ENCODE data around the gene TBC1D8.
"Not testable (repeated sequence)": the region's sequence is repeated elsewhere in the genome, so short reads cannot be mapped to it uniquely, and the experiment has no call there.

Gene TBC1D8

DNA sequence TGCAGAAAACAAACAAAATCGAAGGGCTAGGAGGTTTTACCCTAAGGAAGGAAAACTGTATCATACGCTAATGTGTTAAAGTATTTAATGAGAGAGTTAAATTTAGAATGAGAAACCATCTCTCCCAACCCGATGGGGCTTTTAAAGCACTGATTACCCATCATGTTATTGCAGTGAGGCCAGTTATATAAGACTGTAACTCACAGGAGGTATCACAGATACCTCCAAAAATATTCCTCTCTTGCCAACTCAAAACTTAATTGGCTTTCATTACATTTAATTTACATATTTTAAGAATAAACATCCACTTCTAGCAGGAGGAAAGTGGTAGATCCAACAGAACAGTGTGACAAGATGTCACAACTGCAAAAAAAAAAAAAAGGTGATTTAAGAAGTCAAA, 92.8 kb downstream of the TBC1D8 start:
- DNase-seq: no peak

- DNase-seq: no peak
Measured at GRCh38 chr2:101057051-101057933, 93.9 kb downstream of the TBC1D8 start.

- DNase-seq: no peak
Measured at GRCh38 chr2:101053117-101053516, 98.1 kb downstream of the TBC1D8 start.

DNA sequence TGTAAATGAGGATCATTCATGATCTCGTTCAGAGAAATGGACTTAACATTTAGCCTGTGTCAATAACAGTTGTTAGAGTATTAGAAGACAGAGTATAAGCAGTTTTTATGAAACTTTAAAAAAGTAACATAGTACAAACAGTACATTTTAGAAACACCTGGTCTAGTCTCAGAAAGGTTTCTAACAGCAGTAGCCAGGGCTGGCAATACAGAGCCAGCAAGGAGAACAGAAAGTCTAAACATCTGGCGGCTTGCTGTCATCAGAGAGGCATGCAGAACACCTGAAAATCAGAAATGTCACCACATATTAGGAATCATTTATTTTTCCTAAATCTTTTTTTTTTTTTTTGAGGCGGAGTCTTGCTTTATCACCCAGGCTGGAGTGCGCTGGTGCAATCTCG, 99.0 kb downstream of the TBC1D8 start:
- DNase-seq: no peak

DNA sequence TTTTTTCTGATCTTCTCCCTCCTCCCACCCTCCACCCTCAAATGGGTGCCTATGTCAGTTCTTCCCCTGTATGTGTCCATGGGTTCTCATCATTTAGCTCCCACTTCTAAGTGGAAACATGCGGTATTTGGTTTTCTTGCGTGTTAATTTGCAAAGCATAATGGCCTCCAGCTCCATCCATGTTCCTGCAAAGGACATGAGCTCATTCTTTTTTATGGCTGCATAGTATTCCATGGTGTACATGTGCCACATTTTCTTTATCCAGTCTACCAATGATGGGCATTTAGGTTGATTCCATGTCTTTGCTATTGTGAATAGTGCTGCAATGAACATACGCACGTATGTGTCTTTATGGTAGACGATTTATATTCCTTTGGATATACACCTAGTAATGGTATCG, 100.3 kb downstream of the TBC1D8 start:
- not testable (repeated sequence) for DNase-seq

GRCh38 chr2:101048756-101049155, 102.4 kb downstream of the TBC1D8 start:
- DNase-seq: no peak

- DNase-seq: no peak
Measured at GRCh38 chr2:101047774-101048173, 103.4 kb downstream of the TBC1D8 start.

- no peak for DNase-seq
Measured at GRCh38 chr2:101047075-101047766, 104.0 kb downstream of the TBC1D8 start.

- DNase-seq: no peak
Measured at GRCh38 chr2:101045330-101045729, 105.9 kb downstream of the TBC1D8 start.

GRCh38 chr2:101041413-101041812, 109.8 kb downstream of the TBC1D8 start:
- DNase-seq: peak; percentile 72

DNA sequence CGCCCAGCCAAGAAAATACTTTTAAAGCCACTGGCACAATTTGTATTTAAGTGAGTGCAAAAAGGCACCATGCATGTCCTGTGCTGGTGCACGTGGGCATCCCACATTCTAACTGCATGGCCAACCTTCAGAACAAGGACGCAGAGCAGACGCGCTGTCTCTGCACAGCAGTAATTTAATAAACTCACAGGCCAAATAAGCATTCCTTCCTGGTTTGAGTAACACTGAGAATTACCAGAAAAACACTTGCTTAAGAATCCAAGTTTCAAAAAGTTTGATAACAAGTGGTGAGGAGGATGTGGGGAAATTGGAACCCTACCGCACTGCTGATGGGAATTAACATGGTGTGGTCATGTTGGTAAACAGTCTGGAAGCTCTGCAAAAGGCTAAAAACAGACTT, 110.4 kb downstream of the TBC1D8 start:
- DNase-seq: no peak

DNA sequence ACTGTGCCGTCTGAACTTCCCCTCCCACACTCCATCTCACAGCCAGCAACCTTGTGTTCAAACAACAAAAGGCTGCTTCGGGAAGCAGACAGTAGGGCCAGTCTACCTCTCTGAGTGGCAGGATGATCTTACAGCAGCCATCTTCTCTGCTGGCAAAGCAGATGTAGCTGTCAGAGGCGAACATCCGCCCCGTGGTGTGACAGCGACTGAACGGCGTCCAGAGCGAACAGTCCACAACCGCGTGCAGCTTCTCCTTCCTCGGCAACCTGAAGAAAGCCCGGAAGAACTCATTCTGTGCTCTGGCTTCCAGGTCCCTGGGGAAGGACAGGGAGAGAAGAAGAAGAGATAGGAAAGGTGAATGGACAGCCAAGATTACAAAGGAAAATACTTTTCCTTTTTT, 111.1 kb downstream of the TBC1D8 start:
- no peak for DNase-seq

GRCh38 chr2:101038455-101039255, 112.5 kb downstream of the TBC1D8 start:
- peak; percentile 53 for DNase-seq

DNA sequence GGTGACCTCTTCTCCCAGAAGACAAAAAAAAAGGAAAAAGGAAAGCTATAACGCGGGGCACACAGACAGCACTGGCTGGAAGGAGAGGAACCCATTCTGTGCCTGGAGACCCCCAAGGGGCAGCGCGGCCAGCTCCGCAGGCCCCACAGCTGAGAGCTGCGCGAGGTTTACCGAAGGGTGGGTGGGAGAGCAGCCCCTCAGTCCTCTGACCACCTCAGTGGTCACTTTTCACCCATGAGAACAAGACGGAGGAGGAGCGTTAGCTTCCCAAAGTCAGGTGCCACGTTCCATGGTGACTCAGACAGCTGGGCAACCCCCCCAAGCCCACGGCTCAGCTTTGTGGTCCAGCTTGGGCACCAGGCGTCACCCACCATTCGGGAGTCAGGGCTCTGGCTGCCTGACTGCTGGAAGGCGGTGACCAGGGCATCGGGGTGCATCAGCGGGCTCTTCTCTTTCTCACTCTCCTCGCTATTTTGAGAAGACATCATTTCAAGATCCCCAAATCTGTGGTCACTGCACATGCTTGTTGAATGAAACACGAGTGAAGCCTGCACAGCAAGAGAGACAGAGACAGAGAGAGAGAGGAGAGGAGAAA, 113.9 kb downstream of the TBC1D8 start:
- DNase-seq: no peak

- DNase-seq: peak; percentile 65
Measured at GRCh38 chr2:101036562-101036961, 114.6 kb downstream of the TBC1D8 start.

GRCh38 chr2:101032084-101032776, 119.0 kb downstream of the TBC1D8 start:
- DNase-seq: no peak

DNA sequence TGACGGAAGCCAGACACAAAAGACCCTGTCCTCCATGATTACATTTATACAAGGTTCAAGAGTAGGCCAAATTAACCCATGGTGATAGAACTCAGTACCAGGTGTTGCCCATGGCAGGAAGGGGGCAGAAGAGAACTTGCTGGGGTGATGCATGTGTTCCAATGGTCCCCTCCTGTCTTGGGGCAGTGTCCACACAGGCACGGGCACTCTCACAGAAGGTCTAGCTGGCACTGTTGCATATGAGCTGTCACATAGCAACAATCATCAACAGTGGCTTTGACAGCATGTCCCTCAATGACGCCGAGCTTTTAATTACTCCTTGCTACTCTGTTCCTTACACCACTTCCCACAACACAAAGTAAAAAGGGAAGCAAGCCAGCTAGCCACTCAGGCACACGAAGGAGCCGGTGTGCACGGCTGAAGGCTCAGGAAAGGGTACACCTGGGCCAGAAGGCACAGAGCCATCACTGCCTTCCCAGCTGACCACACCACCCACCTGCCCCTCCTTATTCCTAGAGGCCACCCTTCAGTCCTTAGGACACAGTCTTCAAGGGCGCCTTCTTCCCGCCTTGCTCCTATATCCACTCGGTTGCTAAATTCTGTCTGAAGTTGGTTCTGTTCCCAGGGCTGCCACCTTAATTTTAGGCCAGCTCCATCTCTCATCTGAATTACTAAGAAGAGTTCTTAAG, 120.2 kb downstream of the TBC1D8 start:
- no peak for DNase-seq

GRCh38 chr2:101027852-101028251, 123.3 kb downstream of the TBC1D8 start:
- no peak for DNase-seq

DNA sequence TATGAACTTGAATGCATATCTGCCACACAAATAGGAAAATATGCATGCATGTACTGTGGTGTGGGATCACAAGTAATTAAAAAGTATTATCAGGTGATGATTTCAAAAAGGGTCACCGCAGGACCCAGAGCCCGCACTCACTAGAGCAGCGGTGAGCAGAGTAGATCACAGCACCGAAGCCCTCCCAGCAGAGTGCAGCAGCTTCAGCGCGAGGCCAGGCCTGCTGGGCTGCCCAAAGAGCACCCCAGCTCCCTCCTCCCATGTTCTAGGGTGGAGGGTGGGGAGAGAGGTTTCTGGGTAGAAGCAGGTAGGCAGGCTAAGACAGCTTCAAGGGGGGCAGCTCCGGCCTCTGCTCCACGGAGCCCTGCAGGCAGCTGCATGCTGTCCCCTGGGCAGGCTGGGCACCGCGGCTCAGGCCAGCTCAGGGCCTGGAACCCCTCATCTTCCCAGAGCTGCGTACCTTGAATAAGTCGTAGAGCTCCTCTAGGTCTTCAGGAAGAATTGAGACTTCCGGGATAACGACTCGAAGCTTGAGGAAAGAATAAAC, 124.2 kb downstream of the TBC1D8 start:
- DNase-seq: no peak

DNA sequence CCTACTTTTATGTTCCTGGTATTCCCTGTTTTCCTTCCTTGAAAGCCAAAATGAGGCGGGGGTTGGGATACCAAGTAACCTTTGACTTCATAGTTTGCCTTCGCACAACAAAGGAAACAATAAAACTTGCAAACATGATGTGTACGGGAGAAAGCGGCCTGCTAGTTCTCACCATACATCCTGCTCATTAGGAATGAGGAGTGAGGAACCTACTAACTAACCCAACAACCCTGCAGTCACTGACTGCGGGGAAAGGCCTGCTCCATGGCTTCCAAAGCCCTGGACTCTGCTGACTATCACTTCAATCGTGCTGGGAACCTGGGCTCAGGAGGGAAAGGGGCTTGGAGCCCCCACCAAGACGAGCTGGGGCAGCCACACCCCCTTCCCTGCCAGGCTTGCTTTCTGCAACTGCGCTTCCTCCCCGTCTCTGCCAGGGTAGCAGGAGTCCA, 124.9 kb downstream of the TBC1D8 start:
- DNase-seq: no peak

DNA sequence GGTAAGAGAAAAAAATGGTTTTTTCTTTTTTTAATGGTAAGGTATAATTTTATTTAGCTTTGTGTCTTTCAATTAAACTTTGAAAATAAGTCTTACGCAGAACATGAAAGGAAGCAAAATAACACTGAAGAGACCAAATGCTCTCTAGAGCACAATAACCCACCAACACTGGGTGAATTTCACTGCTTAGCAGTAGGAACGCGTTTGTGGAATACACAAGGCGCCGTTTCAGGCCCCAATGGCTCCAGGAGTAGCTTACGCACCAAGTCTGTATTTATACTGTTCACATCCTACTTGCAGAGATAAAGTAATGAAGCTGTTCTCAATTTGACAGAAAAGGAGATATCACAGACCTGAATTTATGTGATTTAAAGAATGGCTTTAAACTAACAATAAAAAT, 125.6 kb downstream of the TBC1D8 start:
- no peak for DNase-seq
